Tibial nerve (tissue), 4 donors: Measurements from ENCODE around the gene IBA57.

ENCODE experiments used
- EP300 ChIP-seq, 2 donors: sonication (generic); formaldehyde crosslinking; IDR thresholded peaks; one replicate each; pipeline ENCODE4 v1.6.1; 2017; ENCODE audit warnings: antibody characterized with exemption in 2 of 2, mild to moderate bottlenecking in 1 of 2
- POLR2A ChIP-seq, 2 donors: fragments of 450-650 bp; IDR thresholded peaks; one replicate each; pipeline ENCODE4 v1.6.1; 2017; ENCODE audit warnings: antibody characterized with exemption in 2 of 2, mild to moderate bottlenecking in 2 of 2, moderate library complexity in 2 of 2
- TF ChIP-seq, protein P1 (sequence below), 5 experiments: fragments of 200-600 bp in 3 of 5; fragments of 450-650 bp in 2 of 5; sonication (generic) in 3 of 5; IDR thresholded peaks; one replicate each; pipeline ENCODE4 v1.5.1; 2016 to 2019; ENCODE audit warnings: antibody characterized with exemption in 5 of 5, mild to moderate bottlenecking in 3 of 5, moderate library complexity in 2 of 5

DNA sequence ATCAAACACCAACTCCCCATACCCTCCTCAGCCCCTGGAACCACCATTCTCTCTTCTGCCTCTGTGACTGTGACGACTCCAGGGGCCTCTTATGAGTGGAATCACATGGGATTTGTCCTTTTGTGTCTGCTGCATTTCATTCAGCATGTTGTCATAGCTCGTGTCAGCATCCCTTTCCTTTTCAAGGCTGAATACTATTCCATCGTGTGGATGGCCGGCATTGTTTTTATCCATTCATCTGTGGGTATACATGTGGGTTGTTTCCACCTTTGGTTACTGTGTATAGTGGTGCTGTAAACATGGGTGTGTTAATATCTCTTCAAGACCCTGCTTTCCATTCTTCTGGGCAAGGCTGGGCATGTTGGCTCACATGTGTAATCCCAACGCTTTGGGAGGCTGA lies 25.2 kb downstream of the IBA57 start:
- TF ChIP-seq, protein P1, sequence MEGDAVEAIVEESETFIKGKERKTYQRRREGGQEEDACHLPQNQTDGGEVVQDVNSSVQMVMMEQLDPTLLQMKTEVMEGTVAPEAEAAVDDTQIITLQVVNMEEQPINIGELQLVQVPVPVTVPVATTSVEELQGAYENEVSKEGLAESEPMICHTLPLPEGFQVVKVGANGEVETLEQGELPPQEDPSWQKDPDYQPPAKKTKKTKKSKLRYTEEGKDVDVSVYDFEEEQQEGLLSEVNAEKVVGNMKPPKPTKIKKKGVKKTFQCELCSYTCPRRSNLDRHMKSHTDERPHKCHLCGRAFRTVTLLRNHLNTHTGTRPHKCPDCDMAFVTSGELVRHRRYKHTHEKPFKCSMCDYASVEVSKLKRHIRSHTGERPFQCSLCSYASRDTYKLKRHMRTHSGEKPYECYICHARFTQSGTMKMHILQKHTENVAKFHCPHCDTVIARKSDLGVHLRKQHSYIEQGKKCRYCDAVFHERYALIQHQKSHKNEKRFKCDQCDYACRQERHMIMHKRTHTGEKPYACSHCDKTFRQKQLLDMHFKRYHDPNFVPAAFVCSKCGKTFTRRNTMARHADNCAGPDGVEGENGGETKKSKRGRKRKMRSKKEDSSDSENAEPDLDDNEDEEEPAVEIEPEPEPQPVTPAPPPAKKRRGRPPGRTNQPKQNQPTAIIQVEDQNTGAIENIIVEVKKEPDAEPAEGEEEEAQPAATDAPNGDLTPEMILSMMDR (IDR thresholded peaks at IDR 0.05) = no peak
- TF ChIP-seq POLR2A (IDR thresholded peaks at IDR 0.05) (no peak), EP300 (IDR thresholded peaks at IDR 0.05) (no peak)
